Hindlimb muscle (tissue), 1 donor: Measurements from ENCODE around the gene SLC50A1. TPM values are rescaled to one million over a fixed set of nuclear protein-coding genes. Genes with fewer than 3 reads are reported as not detected.

ENCODE experiments used
- DNase-seq: peaks from one replicate; pipeline ENCODE4 v3.0.0-alpha.2; 2013
- polyA plus RNA-seq: library from polyadenylated mRNA; unstranded; fragments of 120-200 nt; gene quantifications from one replicate; pipeline ENCODE4 v1.2.1, GENCODE V29; 2013; ENCODE audit not compliant: insufficient read length

Gene SLC50A1
- polyA plus RNA-seq, 1 donor, result 22.6 TPM

DNA sequence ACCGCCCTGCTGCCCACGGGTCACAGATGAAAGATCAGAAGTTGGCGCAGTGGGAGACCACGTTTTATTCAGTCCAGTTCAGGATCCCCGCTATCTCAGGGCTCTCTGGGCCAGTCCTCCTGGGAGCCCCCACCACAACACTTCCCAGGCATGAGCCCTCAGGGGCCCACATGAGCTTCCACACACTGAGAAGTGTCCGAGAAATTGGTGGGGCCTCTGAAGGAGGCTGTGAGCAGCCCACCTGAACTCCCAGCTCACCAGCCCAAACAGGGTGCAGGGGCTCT, 50.1 kb downstream of the SLC50A1 start:
- DNase-seq, result no peak

- DNase-seq, result no peak
These were observed 50.6 kb downstream of the SLC50A1 start for GRCh38 chr1:155186067-155186793.

- DNase-seq, result no peak
These were observed 51.3 kb downstream of the SLC50A1 start for GRCh38 chr1:155186794-155187455.

DNA sequence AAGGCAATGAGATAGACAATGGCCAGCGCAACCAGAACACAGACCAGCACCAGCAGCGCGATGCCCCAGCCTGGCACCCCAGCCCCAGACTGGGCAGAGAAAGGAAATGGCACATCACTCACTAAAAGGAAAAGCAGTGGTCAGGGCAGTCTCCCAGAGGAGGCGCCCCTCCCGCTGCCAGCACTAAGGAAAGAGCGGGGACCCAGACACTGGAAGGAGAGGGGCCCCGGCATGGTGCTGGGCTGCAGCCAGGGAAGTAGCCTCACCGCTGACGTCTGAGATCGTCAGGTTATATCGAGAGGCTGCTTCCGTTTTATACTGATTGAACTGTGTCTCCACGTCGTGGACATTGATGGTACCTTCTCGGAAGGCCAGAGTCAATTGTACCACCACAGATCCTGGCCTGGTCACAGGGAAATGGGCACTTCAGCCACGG, 51.8 kb downstream of the SLC50A1 start:
- no peak for DNase-seq

DNA sequence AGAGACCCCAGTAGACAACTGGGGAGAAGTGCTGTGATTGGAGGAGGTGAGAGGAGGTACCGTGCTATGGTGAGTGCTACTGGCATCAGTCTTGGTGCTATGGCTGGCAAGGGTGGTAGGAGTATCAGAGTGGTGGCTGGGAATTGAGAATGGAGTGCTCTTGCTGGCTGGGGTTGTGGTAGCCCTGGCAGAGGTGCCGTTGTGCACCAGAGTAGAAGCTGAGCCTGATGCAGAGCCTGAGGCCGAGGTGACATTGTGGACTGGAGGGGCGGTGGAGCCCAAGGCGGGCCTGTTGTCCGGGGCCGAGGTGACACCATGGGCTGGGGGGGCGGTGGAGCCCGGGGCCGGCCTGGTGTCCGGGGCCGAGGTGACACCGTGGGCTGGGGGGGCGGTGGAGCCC, 52.6 kb downstream of the SLC50A1 start:
- no peak for DNase-seq

Other genes starting within 250 kb of the SLC50A1 start
- 33.8 TPM for gene PMVK, start 199.1 kb upstream of the SLC50A1 start, polyA plus RNA-seq
- 175 TPM for gene PBXIP1, start 179.8 kb upstream of the SLC50A1 start, polyA plus RNA-seq
- gene PYGO2, start 174.1 kb upstream of the SLC50A1 start, polyA plus RNA-seq, result 32.1 TPM
- 75.7 TPM for gene SHC1, start 165.1 kb upstream of the SLC50A1 start, polyA plus RNA-seq
- gene CKS1B, start 161.2 kb upstream of the SLC50A1 start, polyA plus RNA-seq, result 48.2 TPM
- gene FLAD1, start 152.5 kb upstream of the SLC50A1 start, polyA plus RNA-seq, result 20.6 TPM
- 0.67 TPM for gene LENEP, start 142.3 kb upstream of the SLC50A1 start, polyA plus RNA-seq
- 11.3 TPM for gene ZBTB7B, start 133.1 kb upstream of the SLC50A1 start, polyA plus RNA-seq
- 2.1 TPM for gene DCST2, start 102.1 kb upstream of the SLC50A1 start, polyA plus RNA-seq
- not detected for gene DCST1, start 102.0 kb upstream of the SLC50A1 start, polyA plus RNA-seq
- gene ADAM15, start 84.5 kb upstream of the SLC50A1 start, polyA plus RNA-seq, result 69.3 TPM
- 6.0 TPM for gene EFNA4, start 72.1 kb upstream of the SLC50A1 start, polyA plus RNA-seq
- 2.5 TPM for gene EFNA3, start 57.0 kb upstream of the SLC50A1 start, polyA plus RNA-seq
- gene EFNA1, start 8.0 kb upstream of the SLC50A1 start, polyA plus RNA-seq, result 24.7 TPM
- 25.1 TPM for gene DPM3, start 4.7 kb downstream of the SLC50A1 start, polyA plus RNA-seq
- gene KRTCAP2, start 37.5 kb downstream of the SLC50A1 start, polyA plus RNA-seq, result 78.9 TPM
- gene TRIM46, start 38.0 kb downstream of the SLC50A1 start, polyA plus RNA-seq, result 0.40 TPM
- gene THBS3, start 72.0 kb downstream of the SLC50A1 start, polyA plus RNA-seq, result 39.6 TPM
- 18.0 TPM for gene MTX1, start 72.8 kb downstream of the SLC50A1 start, polyA plus RNA-seq
- 17.6 TPM for gene ENTREP3, start 119.6 kb downstream of the SLC50A1 start, polyA plus RNA-seq
- gene SCAMP3, start 126.5 kb downstream of the SLC50A1 start, polyA plus RNA-seq, result 46.5 TPM
- gene CLK2, start 137.7 kb downstream of the SLC50A1 start, polyA plus RNA-seq, result 45.2 TPM
- gene HCN3, start 141.6 kb downstream of the SLC50A1 start, polyA plus RNA-seq, result 4.0 TPM
- gene PKLR, start 165.6 kb downstream of the SLC50A1 start, polyA plus RNA-seq, result 0.37 TPM
- 106 TPM for gene FDPS, start 173.0 kb downstream of the SLC50A1 start, polyA plus RNA-seq
- 28.0 TPM for gene RUSC1, start 185.0 kb downstream of the SLC50A1 start, polyA plus RNA-seq